Activated CD4-positive, alpha-beta memory T cell treated with anti-CD3 and anti-CD28 coated beads, Interleukin-2, amount 10 ng/mL, durations not matched to agents 7 days and 5 days (primary cell): ENCODE measurements around the gene ZHX3. TPM values are rescaled to one million over a fixed set of nuclear protein-coding genes. Genes with fewer than 3 reads are reported as not detected.
A peak's percentile ranks its signal among the peaks of the same experiment; 100 is the strongest.

Source experiments
- CTCF ChIA-PET: fragments of 350-600 bp; sonication (Branson Sonifier 250); formaldehyde crosslinking; loops from one replicate; lab custom pipeline; 2021; ENCODE audit warnings: antibody characterized with exemption, inconsistent platforms; lab: Charles Lee
- POLR2A ChIA-PET: fragments of 350-600 bp; sonication (Branson Sonifier 250); formaldehyde crosslinking; loops from one replicate; lab custom pipeline; 2021; ENCODE audit warnings: antibody characterized with exemption; lab: Charles Lee
- DNase-seq: peaks from one replicate; pipeline ENCODE4 v3.0.0-alpha.2; 2020
- H3K27ac Mint-ChIP-seq: one replicate; pipeline ENCODE4 v1.8.0; 2021; ENCODE audit warnings: mild to moderate bottlenecking, mixed read lengths
- H3K27me3 Mint-ChIP-seq: one replicate; pipeline ENCODE4 v1.8.0; 2021; ENCODE audit warnings: mixed read lengths
- H3K36me3 Mint-ChIP-seq: one replicate; pipeline ENCODE4 v1.8.0; 2021; ENCODE audit warnings: low read depth, mixed read lengths
- H3K4me1 Mint-ChIP-seq: one replicate; pipeline ENCODE4 v1.8.0; 2021; ENCODE audit warnings: mixed read lengths
- H3K4me3 Mint-ChIP-seq: one replicate; pipeline ENCODE4 v1.8.0; 2021; ENCODE audit warnings: mild to moderate bottlenecking, mixed read lengths
- H3K9me3 Mint-ChIP-seq: one replicate; pipeline ENCODE4 v1.8.0; 2021; ENCODE audit warnings: mixed read lengths
- total RNA-seq, 2 experiments: library from RNA; stranded (reverse); gene quantifications; one replicate each; pipeline ENCODE4 v1.2.3, GENCODE V29; 2021

Gene ZHX3
- total RNA-seq, 2 experiments from 2014 or later = 5.9 to 8.7 TPM

DNA sequence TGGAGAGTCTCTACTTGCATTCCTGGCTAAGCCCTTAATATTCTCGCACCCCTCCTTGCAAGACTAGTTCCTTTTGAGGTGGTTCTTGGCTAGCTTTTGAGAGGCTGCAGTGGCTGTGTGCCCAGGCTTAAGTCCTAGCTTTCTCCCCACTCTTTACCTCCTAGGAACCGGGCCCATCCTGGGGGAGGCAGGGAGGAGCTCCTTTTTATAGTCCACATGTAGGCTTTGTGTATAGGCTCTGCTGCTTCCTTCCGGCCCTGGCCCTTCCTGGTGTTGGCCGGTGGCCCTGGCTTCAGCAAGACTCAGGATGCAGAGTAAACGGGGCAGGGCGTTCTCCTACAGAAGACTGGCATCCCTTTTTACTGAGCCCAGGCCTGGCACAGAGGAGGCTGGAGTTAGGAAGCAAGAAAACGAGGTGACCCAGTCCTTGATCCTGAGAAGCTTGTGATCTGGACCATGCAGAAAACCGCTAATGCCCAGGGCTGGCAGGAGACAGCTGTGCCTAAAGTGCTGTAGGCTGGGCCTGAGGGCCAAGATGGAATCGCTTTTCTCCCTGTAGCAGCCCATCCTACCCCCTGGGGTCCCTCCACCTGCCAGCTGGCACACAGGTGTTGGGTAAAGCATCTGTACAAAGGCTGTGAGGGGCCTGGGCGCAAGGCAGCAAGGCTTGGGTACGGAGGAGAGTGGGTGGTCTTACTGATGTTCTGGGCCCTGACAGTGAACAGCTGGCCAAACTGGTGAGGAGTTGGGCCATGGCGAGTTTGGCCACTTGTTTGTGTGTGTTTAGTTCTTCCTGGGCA lies 171.5 kb downstream of the ZHX3 start:
- DNase-seq = no peak
- Mint-ChIP-seq H3K9me3 (no peaks in the 10 kb centered on the region), H3K36me3 (peaks cover 76% of the 10 kb centered on the region), H3K27ac (peak overlapping the region; percentile 54), H3K27me3 (no peaks in the 10 kb centered on the region), H3K4me1 (peaks cover 99% of the 10 kb centered on the region), H3K4me3 (no peak overlapping the region)
- POLR2A ChIA-PET = interaction anchor here (0.7 to 15.2 kb wide), 3 partner anchors 8 to 26 kb away, joined by 3 to 466 read pairs (median 6); partner anchors contain the start of gene PLCG1
- CTCF ChIA-PET = interaction anchor here (0.8 to 2.8 kb wide), 6 partner anchors 10 to 178 kb away, joined by 3 to 18 read pairs (median 9); no protein-coding TSS in a partner anchor

DNA sequence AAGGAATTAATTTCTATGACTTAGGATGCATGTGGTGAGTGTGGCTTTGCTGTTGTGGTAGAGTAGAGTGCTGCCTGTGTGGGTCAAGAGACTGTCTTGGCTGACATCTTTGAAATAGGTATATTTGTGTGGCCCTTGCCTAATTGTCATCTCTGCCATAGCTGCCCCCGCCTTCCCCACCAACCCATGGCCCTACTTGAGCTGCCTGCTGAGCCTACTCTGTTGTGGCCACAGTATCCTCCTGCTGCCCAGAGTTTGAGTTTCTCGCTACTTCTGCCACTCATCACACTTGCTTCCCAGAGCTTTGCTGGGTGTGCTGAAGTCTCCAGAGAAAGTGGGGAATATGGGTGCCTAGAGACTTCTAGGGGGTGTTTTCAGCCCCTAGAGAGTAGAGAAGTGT lies 172.2 kb downstream of the ZHX3 start:
- Mint-ChIP-seq H3K4me1 (peaks cover 99% of the 10 kb centered on the region), H3K9me3 (no peaks in the 10 kb centered on the region), H3K4me3 (no peak overlapping the region), H3K27ac (peak overlapping the region; percentile 90), H3K27me3 (no peaks in the 10 kb centered on the region), H3K36me3 (peaks cover 78% of the 10 kb centered on the region)
- POLR2A ChIA-PET = interaction anchor here (1.3 to 15.2 kb wide), 2 partner anchors 10 to 11 kb away, joined by 4 to 466 read pairs; no protein-coding TSS in a partner anchor
- no peak for DNase-seq
- CTCF ChIA-PET = interaction anchor here (2.1 to 2.7 kb wide), 3 partner anchors 10 to 87 kb away, joined by 7 to 17 read pairs (median 15); no protein-coding TSS in a partner anchor

DNA sequence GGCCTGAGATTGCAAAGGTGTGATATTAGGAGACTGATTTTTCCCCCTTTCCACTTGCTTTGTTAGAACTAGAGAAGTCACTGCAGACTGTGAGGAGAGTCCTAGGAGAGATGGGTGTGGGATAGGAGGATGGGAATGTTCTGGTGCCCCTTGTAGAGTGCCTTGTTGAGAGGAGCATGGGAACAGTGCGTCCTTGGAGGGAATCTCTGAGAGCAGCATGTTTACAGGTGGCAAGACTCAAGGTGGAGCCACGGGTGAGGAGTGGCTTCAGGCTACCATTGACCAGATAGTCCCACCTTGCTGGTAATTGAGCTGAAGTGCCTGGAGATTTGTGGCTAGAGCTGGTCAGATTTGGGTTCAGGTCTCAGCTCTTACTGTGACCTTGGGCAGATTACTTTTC lies 174.2 kb downstream of the ZHX3 start:
- Mint-ChIP-seq H3K27ac (peak overlapping the region; percentile 90), H3K4me3 (peak overlapping the region; percentile 86), H3K27me3 (no peaks in the 10 kb centered on the region), H3K36me3 (peaks cover 78% of the 10 kb centered on the region), H3K4me1 (peaks cover 90% of the 10 kb centered on the region), H3K9me3 (no peaks in the 10 kb centered on the region)
- ChIA-PET POLR2A (interaction anchor here (1.1 to 15.2 kb wide), 3 partner anchors 13 to 135 kb away, joined by 3 to 466 read pairs (median 3); no protein-coding TSS in a partner anchor), CTCF (interaction anchor here (0.9 to 3.5 kb wide), 7 partner anchors 8 to 196 kb away, joined by 3 to 20 read pairs (median 7); partner anchors contain the start of gene LPIN3)
- DNase-seq = no peak

DNA sequence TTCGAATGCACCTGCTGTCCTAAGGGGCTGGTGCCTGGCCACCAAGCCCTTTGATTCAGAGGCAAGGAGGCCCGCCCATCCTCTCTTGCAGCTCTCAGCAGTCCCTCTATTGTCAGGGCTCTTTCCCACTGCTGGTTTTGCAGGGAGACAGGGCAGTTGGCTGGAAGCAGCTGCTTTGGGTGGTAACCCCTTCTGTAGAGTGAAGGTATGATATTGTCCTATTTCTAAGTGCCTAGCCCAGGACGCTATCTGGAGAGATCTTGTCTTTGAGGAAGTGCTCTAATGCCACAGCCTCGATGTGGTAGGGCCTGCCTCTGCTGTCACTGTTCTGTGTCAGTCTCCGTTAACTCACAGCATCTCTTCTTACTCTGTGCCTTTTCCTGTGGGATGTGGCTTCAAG lies 174.6 kb downstream of the ZHX3 start:
- Mint-ChIP-seq H3K27ac (peak overlapping the region; percentile 90), H3K36me3 (peaks cover 74% of the 10 kb centered on the region), H3K4me3 (peak overlapping the region; percentile 86), H3K4me1 (peaks cover 86% of the 10 kb centered on the region), H3K9me3 (no peaks in the 10 kb centered on the region), H3K27me3 (no peaks in the 10 kb centered on the region)
- CTCF ChIA-PET = interaction anchor here (1.1 to 3.5 kb wide), 6 partner anchors 7 to 197 kb away, joined by 4 to 32 read pairs (median 11); partner anchors contain the start of gene LPIN3
- peak; percentile 78 for DNase-seq
- POLR2A ChIA-PET = interaction anchor here (0.6 to 15.2 kb wide), 7 partner anchors 13 to 197 kb away, joined by 3 to 466 read pairs (median 5); no protein-coding TSS in a partner anchor

DNA sequence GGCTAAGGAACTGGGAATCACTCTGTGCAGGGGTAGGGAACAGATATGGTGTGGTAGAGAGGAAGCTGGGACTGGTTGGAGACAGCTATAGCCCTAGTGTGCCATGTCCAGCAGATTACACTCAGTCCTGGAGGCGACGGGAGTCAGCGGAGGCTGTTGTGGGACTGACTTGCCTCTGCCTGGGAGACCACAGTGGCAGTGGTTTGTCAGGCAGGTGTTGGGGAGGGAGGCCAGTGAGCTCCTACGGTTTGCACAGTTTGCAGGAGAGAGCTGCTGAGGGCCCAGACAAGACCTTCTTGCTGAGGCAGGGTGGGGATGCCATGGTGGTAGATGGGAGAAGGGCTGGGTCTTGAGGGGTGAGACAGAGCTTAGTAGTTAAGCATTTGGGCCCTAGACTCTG lies 175.3 kb downstream of the ZHX3 start:
- peak overlapping the region; percentile 90 for H3K27ac Mint-ChIP-seq
- H3K36me3 Mint-ChIP-seq = peaks cover 70% of the 10 kb centered on the region
- CTCF ChIA-PET = interaction anchor here (0.8 to 3.5 kb wide), 8 partner anchors 8 to 197 kb away, joined by 3 to 32 read pairs (median 4); partner anchors contain the start of gene LPIN3
- no peaks in the 10 kb centered on the region for H3K9me3 Mint-ChIP-seq
- DNase-seq = peak; percentile 33
- H3K27me3 Mint-ChIP-seq = no peaks in the 10 kb centered on the region
- H3K4me3 Mint-ChIP-seq = peak overlapping the region; percentile 86
- POLR2A ChIA-PET = interaction anchor here (0.6 to 15.2 kb wide), 10 partner anchors 14 to 197 kb away, joined by 3 to 466 read pairs (median 4); no protein-coding TSS in a partner anchor
- peaks cover 80% of the 10 kb centered on the region for H3K4me1 Mint-ChIP-seq

DNA sequence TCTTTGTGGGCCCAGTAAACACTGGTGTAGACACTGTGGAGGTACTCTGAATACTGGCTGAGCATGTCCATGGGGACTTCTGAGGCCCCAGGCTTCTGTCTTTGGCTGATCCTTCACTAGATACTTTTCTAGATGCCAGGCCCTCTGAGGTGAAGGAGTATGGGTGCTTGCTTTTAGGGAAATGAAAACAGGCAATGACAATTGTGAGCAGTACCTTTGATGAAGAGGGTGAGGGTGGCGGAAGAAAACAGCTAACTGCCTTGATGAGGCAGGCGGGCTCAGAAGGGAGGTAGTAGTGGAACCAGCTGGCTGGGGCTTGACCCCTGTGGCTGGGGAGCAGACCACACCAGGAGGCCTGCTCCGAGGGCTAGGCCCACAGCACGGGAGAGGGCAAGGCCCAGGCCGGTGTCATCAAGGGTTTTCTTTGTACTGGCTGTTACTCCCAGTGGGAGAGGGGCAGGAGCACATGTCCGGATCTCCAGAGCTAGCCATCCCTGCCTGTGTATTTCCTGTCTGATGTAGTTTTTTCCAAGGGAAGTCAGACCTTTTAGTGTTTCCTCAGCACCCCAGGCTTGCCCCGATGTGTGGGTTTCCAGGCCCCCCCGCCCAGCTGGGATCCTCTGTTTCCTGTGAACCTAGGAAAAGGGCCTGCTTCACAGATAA lies 176.2 kb downstream of the ZHX3 start:
- Mint-ChIP-seq H3K27ac (peak overlapping the region; percentile 90), H3K27me3 (no peaks in the 10 kb centered on the region), H3K4me3 (peak overlapping the region; percentile 86), H3K36me3 (peaks cover 61% of the 10 kb centered on the region), H3K9me3 (no peaks in the 10 kb centered on the region), H3K4me1 (peaks cover 73% of the 10 kb centered on the region)
- POLR2A ChIA-PET = interaction anchor here (1.1 to 15.2 kb wide), 8 partner anchors 15 to 198 kb away, joined by 3 to 466 read pairs (median 4); no protein-coding TSS in a partner anchor
- DNase-seq = no peak
- CTCF ChIA-PET = interaction anchor here (1.1 to 3.5 kb wide), 9 partner anchors 9 to 198 kb away, joined by 3 to 32 read pairs (median 4); partner anchors contain the start of gene LPIN3

DNA sequence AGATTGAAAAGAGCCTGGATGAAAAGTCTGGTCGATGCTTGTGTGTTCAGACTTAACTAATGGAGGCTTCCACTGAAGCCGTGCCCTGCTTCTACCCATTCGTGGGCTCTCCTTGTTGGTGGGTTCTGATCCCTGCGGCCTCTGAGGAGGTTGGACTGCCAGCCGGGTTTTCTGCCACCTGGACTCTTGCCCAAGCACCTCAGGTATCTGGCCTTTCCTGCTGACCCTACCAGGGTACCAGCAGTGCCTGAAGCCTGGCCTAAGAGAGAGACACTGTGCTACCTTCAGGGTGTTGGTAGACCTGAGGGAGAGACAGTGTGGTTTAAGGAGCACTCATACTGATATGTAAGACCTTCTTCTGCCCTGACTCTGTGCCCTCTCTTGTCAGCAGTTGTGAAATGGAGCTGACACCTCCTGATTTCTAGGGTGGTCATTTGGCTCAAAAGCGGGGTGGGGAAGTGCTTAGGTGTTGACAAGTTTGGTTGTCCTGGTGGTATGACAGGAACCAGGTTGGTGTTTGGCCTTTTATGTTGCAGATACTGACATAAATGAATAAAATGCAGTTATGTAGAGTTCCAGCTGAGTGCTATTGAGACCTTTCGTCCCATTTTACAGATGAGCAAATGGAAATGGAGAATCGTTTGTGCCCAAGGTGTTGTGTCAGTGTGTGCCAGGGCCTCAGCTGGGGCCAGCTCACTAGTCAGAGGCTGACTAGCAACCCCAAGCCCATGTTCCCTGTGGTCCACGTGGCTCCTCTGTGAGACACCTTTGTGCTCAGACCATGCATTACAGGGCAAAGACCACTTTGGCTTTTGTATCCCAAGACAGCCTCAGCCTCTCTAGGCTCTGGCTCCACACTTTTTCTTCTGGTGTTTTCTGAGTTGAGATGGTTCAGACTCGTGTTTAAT lies 177.1 kb downstream of the ZHX3 start:
- Mint-ChIP-seq H3K4me1 (peaks cover 73% of the 10 kb centered on the region), H3K27ac (peak overlapping the region; percentile 90), H3K4me3 (peak overlapping the region; percentile 86), H3K27me3 (no peaks in the 10 kb centered on the region), H3K9me3 (no peaks in the 10 kb centered on the region), H3K36me3 (peaks cover 53% of the 10 kb centered on the region)
- POLR2A ChIA-PET = interaction anchor here (2.0 to 15.2 kb wide), 3 partner anchors 16 to 36 kb away, joined by 4 to 466 read pairs (median 9); no protein-coding TSS in a partner anchor
- DNase-seq = no peak
- CTCF ChIA-PET = interaction anchor here (0.8 to 1.8 kb wide), 4 partner anchors 15 to 189 kb away, joined by 3 to 4 read pairs (median 3); no protein-coding TSS in a partner anchor

DNA sequence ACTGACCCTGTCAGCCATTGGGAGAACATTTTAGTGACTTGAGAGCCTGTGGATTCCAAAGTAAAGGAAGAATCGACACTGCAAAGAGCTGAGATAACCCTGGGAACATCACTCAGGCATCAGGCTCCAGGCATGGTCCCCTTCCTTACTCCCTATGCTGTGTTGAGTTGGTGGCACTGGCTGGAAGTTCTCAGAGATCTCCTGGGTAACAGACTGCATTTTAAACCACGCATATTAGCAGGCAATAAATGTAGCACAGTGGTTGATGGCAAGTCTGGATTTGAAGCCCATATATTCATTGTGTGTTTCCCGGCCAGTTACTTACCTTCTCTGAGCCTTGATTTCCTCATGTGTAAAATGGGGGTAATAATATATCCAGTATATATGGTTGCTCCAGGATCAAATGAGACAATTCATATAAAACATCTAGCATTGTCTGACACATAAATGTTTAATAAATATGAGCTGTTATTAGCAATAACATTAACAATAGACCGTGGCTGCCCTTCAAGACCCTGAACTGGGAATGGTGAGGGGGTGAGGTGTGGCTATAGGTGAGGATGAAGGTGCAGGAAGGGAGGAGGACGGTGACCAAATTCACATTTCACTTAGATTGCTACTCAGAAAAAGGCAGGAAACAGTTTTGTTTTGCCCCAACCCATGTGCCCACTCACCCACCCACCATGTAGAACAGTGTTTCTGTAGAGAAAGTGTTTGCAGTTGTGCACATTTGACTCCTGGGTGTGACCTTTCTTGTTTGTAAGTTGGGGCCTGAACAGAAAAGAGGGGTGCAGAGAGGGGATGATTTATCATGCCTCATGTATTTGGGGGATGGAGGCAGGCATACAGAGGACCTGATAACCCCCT lies 178.1 kb downstream of the ZHX3 start:
- H3K36me3 Mint-ChIP-seq = peaks cover 43% of the 10 kb centered on the region
- H3K27ac Mint-ChIP-seq = peak overlapping the region; percentile 90
- peak; percentile 45 for DNase-seq
- peaks cover 72% of the 10 kb centered on the region for H3K4me1 Mint-ChIP-seq
- no peaks in the 10 kb centered on the region for H3K27me3 Mint-ChIP-seq
- peak overlapping the region; percentile 86 for H3K4me3 Mint-ChIP-seq
- POLR2A ChIA-PET = interaction anchor here (1.6 to 15.2 kb wide), 3 partner anchors 17 to 41 kb away, joined by 4 to 466 read pairs (median 11); no protein-coding TSS in a partner anchor
- no peaks in the 10 kb centered on the region for H3K9me3 Mint-ChIP-seq
- CTCF ChIA-PET = interaction anchor here (0.7 to 6.0 kb wide), 7 partner anchors 12 to 201 kb away, joined by 3 to 48 read pairs (median 3); partner anchors contain the start of gene LPIN3

DNA sequence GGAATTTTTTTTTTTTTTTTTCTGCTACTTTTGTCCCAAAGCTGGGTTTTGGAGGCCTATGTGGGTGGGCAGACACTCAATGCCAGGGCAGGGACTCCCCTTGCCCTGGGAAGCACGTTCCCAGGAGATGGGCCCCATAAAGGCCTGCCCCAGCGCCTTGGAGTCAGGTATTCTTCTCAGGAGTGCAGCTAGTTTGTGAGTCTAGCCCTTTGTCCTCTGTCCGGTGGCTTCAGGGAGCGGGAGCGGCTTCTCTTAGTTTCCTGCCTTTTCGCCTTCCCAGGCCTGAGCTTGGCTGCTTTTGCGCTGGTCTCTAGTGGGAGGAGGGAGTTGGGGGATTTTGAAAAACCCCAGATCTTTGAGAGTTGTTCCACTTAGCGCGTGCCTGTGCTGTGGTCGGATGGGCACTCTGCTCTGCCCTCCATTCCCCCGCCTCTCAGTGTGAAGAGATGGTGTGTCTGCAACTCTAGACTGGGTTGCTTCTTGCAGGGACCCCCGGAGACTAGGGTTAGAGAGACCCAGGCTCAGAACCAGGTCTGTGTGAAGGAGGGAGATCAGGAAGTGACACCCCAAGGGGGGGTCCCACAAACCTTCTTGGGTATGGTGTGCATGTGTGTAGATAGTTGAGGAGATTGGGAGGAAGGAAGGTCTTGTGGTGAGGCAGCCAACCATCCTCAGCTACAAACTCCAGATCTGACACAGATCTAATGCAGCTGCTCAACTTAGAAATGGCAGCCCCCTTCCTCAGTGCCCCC lies 178.9 kb downstream of the ZHX3 start:
- peak; percentile 64 for DNase-seq
- Mint-ChIP-seq H3K9me3 (no peaks in the 10 kb centered on the region), H3K27ac (peak overlapping the region; percentile 90), H3K4me3 (peak overlapping the region; percentile 86), H3K4me1 (peaks cover 69% of the 10 kb centered on the region), H3K36me3 (peaks cover 36% of the 10 kb centered on the region), H3K27me3 (no peaks in the 10 kb centered on the region)
- POLR2A ChIA-PET = interaction anchor here (0.5 to 15.2 kb wide), 6 partner anchors 8 to 42 kb away, joined by 3 to 466 read pairs (median 6); no protein-coding TSS in a partner anchor
- CTCF ChIA-PET = interaction anchor here (0.7 to 6.0 kb wide), 8 partner anchors 12 to 202 kb away, joined by 3 to 48 read pairs (median 4); partner anchors contain the start of gene LPIN3
